PC-3 (cell line): ENCODE results near the gene COL19A1. TPM values are rescaled to one million over a fixed set of nuclear protein-coding genes. Genes with fewer than 3 reads are reported as not detected.

Source experiments
- ATAC-seq: fragments of 200-7000 bp; cut with Tn5 transposase; 2 replicates; pipeline ENCODE4 v1.9.1; 2020; ENCODE audit warnings: mild to moderate bottlenecking, moderate library complexity
- BruUV-seq: library from RNA; stranded (reverse); fragments of 400-500 nt; replicated peaks from 2 replicates; lab custom pipeline; 2021; lab: Mats Ljungman, UMichigan
- CTCF ChIA-PET: fragments of 300-600 bp; sonication (Branson Sonifier 250); formaldehyde crosslinking; loops from one replicate; lab custom pipeline; 2022; ENCODE audit warnings: antibody characterized with exemption; lab: Charles Lee
- POLR2A ChIA-PET: fragments of 300-600 bp; sonication (Branson Sonifier 250); formaldehyde crosslinking; loops from one replicate; lab custom pipeline; 2022; ENCODE audit warnings: antibody characterized with exemption; ENCODE audit not compliant: unreplicated experiment; lab: Charles Lee
- DNase-seq: peaks from one replicate; pipeline ENCODE4 v3.0.0-alpha.2; 2015
- H2AFZ ChIP-seq: fragments of 300-600 bp; sonication (generic); 2 replicates; pipeline ENCODE4 v1.6.0; 2016; ENCODE audit warnings: antibody characterized with exemption, low read length
- H3F3A ChIP-seq: fragments of 300-600 bp; sonication (generic); one replicate; pipeline ENCODE4 v1.6.0; 2017; ENCODE audit warnings: antibody characterized with exemption, low read length, control low read depth, mild to moderate bottlenecking; ENCODE audit not compliant: unreplicated experiment
- H3K27ac ChIP-seq: fragments of 300-600 bp; sonication (generic); 2 replicates; pipeline ENCODE4 v1.5.1; 2016; ENCODE audit warnings: mild to moderate bottlenecking, low read length
- H3K27me3 ChIP-seq: fragments of 300-600 bp; sonication (generic); 2 replicates; pipeline ENCODE4 v1.6.1; 2016; ENCODE audit warnings: low read length, mixed read lengths
- H3K36me3 ChIP-seq: fragments of 300-600 bp; sonication (generic); 2 replicates; pipeline ENCODE4 v1.6.1; 2016; ENCODE audit warnings: low read depth, mixed run types, low read length, mixed read lengths
- H3K4me1 ChIP-seq: fragments of 300-600 bp; sonication (generic); 2 replicates; pipeline ENCODE4 v1.5.1; 2016; ENCODE audit warnings: low read length; ENCODE audit not compliant: insufficient read depth
- H3K4me2 ChIP-seq: fragments of 300-600 bp; sonication (generic); 2 replicates; pipeline ENCODE4 v1.6.0; 2016; ENCODE audit warnings: low read length
- H3K4me3 ChIP-seq: fragments of 300-600 bp; sonication (generic); 2 replicates; pipeline ENCODE4 v1.5.1; 2016; ENCODE audit warnings: mild to moderate bottlenecking, low read length, mixed read lengths
- H3K79me2 ChIP-seq: fragments of 300-600 bp; sonication (generic); 2 replicates; pipeline ENCODE4 v1.6.1; 2017; ENCODE audit warnings: low read length, mixed read lengths
- H3K9ac ChIP-seq: fragments of 300-600 bp; sonication (generic); 2 replicates; pipeline ENCODE4 v1.6.0; 2016; ENCODE audit warnings: mild to moderate bottlenecking, low read length
- H3K9me2 ChIP-seq: fragments of 300-600 bp; sonication (generic); replicated peaks from 2 replicates; pipeline ENCODE4 v1.6.1; 2016; ENCODE audit warnings: mixed run types, low read length, mixed read lengths
- H3K9me3 ChIP-seq: fragments of 300-600 bp; sonication (generic); 2 replicates; pipeline ENCODE4 v1.6.1; 2016; ENCODE audit warnings: low read length, mixed read lengths
- H4K20me1 ChIP-seq: fragments of 300-600 bp; sonication (generic); 2 replicates; pipeline ENCODE4 v1.6.1; 2016; ENCODE audit warnings: low read length, mixed read lengths
- CTCF ChIP-seq: fragments of 300-600 bp; sonication (generic); conservative IDR thresholded peaks from 2 replicates; pipeline ENCODE4 v1.5.1; 2017; ENCODE audit warnings: antibody characterized with exemption, low read depth, mild to moderate bottlenecking, low read length
- EZH2 ChIP-seq: fragments of 300-600 bp; sonication (generic); IDR thresholded peaks from one replicate; pipeline ENCODE4 v1.6.1; 2017; ENCODE audit warnings: antibody characterized with exemption, mild to moderate bottlenecking, low read length; ENCODE audit not compliant: unreplicated experiment
- EZH2phosphoT487 ChIP-seq: fragments of 300-600 bp; sonication (generic); IDR thresholded peaks from 2 replicates; pipeline ENCODE4 v1.6.1; 2018; ENCODE audit warnings: mild to moderate bottlenecking, antibody characterized with exemption, low read length, borderline replicate concordance
- intact Hi-C: fragments of 100-400 bp; cut with micrococcal nuclease; formaldehyde crosslinking; loops from 2 replicates; pipeline ENCODE4 v1.9.0; 2023
- total RNA-seq: library from RNA; depleted of rRNA; stranded (reverse); fragments of >200 nt; gene quantifications from 2 replicates; pipeline ENCODE4 v1.2.3, GENCODE V29; 2014

The COL19A1 gene
- total RNA-seq, 1 experiment from 2014 or later: not detected

DNA sequence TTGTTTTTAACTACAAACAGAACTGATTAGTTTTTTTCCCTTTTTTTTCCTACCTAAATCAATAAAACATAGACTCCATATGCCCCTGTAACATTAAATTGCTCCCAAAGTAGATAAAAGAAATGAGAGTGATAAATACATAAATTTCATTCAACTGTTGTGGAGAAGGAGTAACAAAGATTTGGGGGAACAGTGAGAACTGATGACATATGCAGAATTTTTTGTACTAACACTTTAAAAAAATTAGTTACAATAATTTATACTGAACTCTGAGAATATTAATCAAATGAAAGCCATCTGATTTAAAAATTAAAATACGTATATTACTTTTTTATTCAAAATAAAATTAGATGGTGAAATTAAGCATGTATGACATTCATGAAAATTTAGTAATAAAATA is 195.7 kb downstream of the COL19A1 start:
- TF ChIP-seq EZH2phosphoT487: no peak
- TF ChIP-seq CTCF: no peak
- TF ChIP-seq EZH2: no peak
- POLR2A ChIA-PET: no interaction called here
- H3K4me2 ChIP-seq: no peak overlapping the region
- H3K27ac ChIP-seq: no peak overlapping the region
- H3K4me3 ChIP-seq: no peak overlapping the region
- CTCF ChIA-PET: no interaction called here
- H4K20me1 ChIP-seq: no peaks in the 10 kb centered on the region
- H3K4me1 ChIP-seq: no peaks in the 10 kb centered on the region
- no peaks in the 10 kb centered on the region for H3K27me3 ChIP-seq
- no peak for ATAC-seq
- no peak overlapping the region for H3K9ac ChIP-seq
- no peaks in the 10 kb centered on the region for H3F3A ChIP-seq
- DNase-seq: no peak
- no peaks in the 10 kb centered on the region for H3K36me3 ChIP-seq
- BruUV-seq: no TSS peak
- intact Hi-C loops: no loop called here
- no peaks in the 10 kb centered on the region for H3K79me2 ChIP-seq
- no peak overlapping the region for H2AFZ ChIP-seq
- no peaks in the 10 kb centered on the region for H3K9me2 ChIP-seq
- no peaks in the 10 kb centered on the region for H3K9me3 ChIP-seq

- Histone ChIP-seq H3K9me2 (no peaks in the 10 kb centered on the region), H4K20me1 (no peaks in the 10 kb centered on the region), H3F3A (no peaks in the 10 kb centered on the region), H3K27ac (no peak overlapping the region), H3K4me3 (no peak overlapping the region), H3K79me2 (no peaks in the 10 kb centered on the region), H3K9me3 (no peaks in the 10 kb centered on the region), H3K4me1 (no peaks in the 10 kb centered on the region), H3K9ac (no peak overlapping the region), H3K27me3 (peaks cover 3% of the 10 kb centered on the region; the same call in 1 of the 2 replicates), H3K36me3 (no peaks in the 10 kb centered on the region), H3K4me2 (no peak overlapping the region), H2AFZ (no peak overlapping the region)
- DNase-seq (no peak), ATAC-seq (no peak)
- ChIA-PET CTCF (interaction anchor here (0.5 kb wide), 1 partner anchor 840 kb away, joined by 3 read pairs; no protein-coding TSS in a partner anchor), POLR2A (no interaction called here)
- TF ChIP-seq EZH2phosphoT487 (no peak), CTCF (no peak), EZH2 (no peak)
- intact Hi-C loops: no loop called here
- no TSS peak for BruUV-seq
Measured at GRCh38 chr6:70072540-70073179, 206.3 kb downstream of the COL19A1 start.

DNA sequence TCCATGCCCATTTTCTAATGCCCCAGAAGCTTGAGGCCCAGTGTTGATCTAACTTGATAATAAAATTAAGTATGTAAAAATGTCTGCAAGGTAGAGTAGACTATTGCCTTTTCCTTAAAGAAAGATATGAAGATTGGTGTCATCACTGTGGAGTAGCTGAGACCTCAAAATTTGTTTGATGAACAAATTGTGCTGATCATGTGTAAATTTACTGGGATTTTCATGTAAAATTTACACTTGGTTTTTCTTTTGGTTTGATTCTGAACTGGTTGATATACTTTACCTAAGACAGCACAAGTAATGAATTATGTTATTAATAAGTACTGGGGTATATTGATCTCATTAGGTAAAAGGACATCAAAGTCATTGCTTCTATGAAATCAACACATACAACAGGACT is 207.3 kb downstream of the COL19A1 start:
- BruUV-seq: no TSS peak
- CTCF ChIA-PET: interaction anchor here (0.5 kb wide), 1 partner anchor 841 kb away, joined by 3 read pairs; no protein-coding TSS in a partner anchor

More for the DNA sequence above, 207.3 kb downstream of the COL19A1 start:
- H2AFZ ChIP-seq: no peak overlapping the region
- ATAC-seq: no peak
- no peaks in the 10 kb centered on the region for H3F3A ChIP-seq
- H4K20me1 ChIP-seq: no peaks in the 10 kb centered on the region
- POLR2A ChIA-PET: no interaction called here
- H3K79me2 ChIP-seq: no peaks in the 10 kb centered on the region
- no peak for DNase-seq
- intact Hi-C loops: no loop called here
- no peaks in the 10 kb centered on the region for H3K4me1 ChIP-seq
- no peak overlapping the region for H3K4me2 ChIP-seq
- H3K27ac ChIP-seq: no peak overlapping the region
- H3K4me3 ChIP-seq: no peak overlapping the region
- H3K9me3 ChIP-seq: no peaks in the 10 kb centered on the region
- no peak for TF ChIP-seq EZH2phosphoT487
- TF ChIP-seq EZH2: no peak
- no peak for TF ChIP-seq CTCF
- H3K9ac ChIP-seq: no peak overlapping the region
- peaks cover 3% of the 10 kb centered on the region; the same call in 1 of the 2 replicates for H3K27me3 ChIP-seq
- H3K9me2 ChIP-seq: no peaks in the 10 kb centered on the region
- H3K36me3 ChIP-seq: no peaks in the 10 kb centered on the region
